SKM-1 (cell line): ENCODE results near the gene SLC5A1.

Experiments used
- DNase-seq: peaks from one replicate; lab custom pipeline; 2025; ENCODE audit not compliant: unreplicated experiment; lab: John Stamatoyannopoulos, UW

Gene SLC5A1

GRCh38 chr22:32042924-32043323 is at the start of gene SLC5A1:
Gene SLC5A1, plus strand, starts transcription at chr22:32043261. Its CDS starts 21 bp downstream, at chr22:32043282.
- no peak for DNase-seq

DNA sequence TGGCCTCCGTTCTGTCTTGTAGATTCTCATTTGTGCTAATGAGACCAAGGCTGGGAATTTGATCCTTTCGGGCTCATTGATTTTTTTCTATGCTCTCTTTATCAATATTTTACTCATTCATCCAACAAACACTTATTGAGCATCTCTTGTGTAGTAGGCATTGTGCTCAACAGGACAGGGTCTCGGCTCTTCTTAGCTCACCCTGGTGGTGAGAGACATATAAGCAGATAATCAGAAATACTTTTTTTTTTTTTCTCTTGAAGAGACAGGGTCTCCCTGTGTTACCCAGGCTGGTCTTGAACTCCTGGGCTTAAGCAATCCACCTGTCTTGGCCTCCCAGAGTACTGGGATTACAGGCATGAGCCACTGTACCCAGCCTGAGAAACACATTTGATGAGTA is 48.0 kb upstream of the SLC5A1 start:
- no peak for DNase-seq

DNA sequence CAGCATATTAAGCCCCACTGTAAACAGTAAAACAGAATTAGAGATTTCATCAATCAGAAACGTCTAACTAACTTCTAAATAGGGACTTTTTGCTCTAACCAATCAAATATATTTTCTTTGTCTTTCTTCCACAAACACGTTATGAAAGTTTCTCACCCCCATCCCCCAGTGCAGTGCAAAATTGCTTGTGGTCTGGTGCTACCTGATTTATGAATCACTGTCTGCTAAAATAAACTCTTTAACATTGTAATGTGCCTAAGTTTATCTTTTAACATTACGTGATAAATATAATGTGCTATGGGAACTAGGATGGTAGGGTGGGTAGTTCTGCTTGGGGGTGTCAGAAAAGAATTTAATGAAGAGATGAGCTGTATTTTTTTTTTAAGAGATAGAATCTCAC is 47.3 kb upstream of the SLC5A1 start:
- no peak for DNase-seq

GRCh38 chr22:31998784-31999385 is 44.2 kb upstream of the SLC5A1 start:
- DNase-seq, result no peak

DNA sequence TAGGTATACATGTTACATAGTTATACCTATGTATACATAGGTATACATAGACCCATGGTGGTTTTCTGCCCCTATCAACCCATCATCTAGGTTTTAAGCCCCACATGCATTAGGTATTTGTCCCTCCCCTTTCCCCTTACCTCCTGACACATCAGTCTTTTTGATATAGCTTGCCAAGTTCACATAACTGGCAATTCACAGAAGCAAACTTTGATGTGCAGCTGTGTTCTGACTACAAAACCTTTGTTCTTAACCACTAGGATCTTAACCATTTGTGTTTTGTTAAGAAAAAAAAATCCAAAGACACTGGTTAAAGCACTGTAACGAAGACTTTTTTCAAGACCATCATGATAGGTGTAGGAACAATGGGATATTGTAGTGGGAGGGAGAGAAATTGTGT is 42.9 kb upstream of the SLC5A1 start:
- DNase-seq, result no peak

GRCh38 chr22:32005453-32005852 is 37.6 kb upstream of the SLC5A1 start:
- no peak for DNase-seq

GRCh38 chr22:32013200-32013599 is 29.9 kb upstream of the SLC5A1 start:
- DNase-seq, result no peak

DNA sequence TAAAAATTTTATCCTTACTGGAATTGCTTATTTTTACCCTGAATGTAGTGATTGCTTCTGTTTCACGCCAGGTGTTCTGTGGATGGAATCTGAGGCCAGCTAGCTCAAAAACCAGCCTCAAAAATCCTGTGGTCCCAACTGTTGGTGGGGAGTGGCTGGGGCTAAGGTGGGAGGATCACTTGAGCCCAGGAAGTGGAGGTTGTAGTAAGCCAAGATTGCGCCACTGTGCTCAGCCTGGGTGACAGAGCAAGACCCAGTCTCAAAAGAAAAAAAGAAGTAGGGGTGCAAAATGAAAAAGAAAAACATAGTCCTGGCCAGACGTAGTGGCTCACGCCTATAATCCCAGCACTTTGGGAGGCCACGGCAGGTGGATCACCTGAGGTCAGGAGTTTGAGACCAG is 27.0 kb upstream of the SLC5A1 start:
- no peak for DNase-seq

- no peak for DNase-seq
Observed at GRCh38 chr22:32018056-32018455, 25.0 kb upstream of the SLC5A1 start.

DNA sequence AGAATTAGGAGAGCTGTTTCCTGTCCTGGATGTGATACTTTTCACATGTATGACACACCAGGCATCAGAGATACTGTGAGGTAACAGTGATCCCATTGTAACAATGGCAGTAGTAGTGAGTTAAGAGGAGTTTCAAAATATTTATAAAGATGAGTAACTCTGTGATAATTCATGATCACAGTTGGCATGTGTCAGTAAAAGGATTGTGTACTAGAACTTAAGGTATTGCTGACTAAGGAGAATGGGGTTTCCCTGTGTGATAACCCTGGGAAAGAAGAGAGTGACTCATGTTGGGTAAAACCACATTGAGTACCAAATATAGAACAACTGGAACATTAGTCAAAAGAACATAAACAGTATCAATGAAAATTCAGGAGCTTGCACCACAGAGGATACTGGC is 22.9 kb upstream of the SLC5A1 start:
- DNase-seq, result no peak

- no peak for DNase-seq
Observed at GRCh38 chr22:32021716-32022115, 21.3 kb upstream of the SLC5A1 start.

- DNase-seq, result no peak
Observed at GRCh38 chr22:32023251-32023827, 19.7 kb upstream of the SLC5A1 start.

DNA sequence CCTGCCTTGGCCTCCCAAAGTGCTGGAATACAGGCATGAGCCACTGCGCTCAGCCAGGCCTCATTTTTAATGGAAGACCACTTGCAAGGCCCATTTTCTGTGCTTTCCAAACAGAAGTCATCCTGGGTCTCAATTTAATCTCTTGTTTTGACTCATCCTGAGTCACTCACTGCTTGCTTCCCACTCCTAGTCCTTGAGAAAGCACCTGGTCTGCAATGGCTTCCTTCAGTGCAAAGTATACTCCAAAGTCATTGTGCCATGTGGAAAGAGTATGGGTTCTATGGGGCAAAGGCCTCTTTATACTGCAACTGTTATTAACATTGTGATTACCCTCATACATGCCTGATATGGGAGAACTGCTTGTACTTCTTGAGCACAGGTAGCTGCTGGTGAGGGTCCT is 18.3 kb upstream of the SLC5A1 start:
- no peak for DNase-seq

- no peak for DNase-seq
Observed at GRCh38 chr22:32030518-32031247, 12.4 kb upstream of the SLC5A1 start.

DNA sequence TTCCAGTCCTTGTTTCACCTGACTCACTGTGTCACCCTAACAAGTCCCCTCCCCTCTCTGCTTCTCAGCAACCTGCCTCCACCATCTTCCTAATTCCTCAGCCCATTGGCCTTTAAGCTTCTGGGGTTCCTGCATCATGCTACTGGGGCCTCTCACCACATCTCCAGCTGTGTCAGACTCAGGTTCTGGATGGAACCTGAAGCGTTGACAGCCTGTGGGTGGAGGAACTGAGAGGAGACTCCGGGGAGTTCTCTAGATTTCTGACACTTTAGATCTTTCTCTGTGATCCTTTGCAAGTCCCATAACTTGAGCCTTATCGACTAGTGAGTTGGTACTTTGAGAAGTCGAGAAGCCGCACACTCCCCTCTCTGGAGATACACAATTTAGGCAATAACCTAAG is 11.6 kb upstream of the SLC5A1 start:
- no peak for DNase-seq

- DNase-seq, result no peak
Observed at GRCh38 chr22:32034275-32034674, 8.8 kb upstream of the SLC5A1 start.

GRCh38 chr22:32037236-32037635 is 5.8 kb upstream of the SLC5A1 start:
- no peak for DNase-seq

DNA sequence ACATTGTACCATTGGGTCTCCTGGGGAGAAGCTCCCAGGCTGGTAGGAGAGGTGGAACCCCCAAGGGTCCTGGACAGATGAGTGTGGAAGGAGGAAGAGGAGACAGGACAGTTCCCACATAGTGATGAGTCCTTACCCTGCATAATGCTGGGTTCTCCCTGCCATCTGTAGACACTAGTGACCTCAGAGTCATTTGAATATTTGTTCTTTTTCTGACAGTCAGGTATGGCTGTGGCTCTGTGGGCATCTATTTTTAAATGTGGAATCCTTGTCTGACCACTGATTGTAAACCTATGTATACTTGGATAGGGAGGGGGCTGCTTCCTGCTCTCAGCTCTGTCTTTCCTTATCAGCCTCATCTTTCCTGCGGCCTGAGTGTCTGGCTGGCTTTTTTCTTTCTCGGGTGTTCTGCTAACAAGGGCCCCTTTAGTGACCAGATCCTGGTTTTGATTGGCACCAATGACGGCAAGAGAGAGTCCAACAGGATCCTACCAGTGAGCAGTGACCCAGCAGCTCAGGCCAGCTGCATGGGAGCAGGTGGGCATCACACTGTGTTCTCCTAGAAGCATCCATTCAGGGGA is 2.6 kb upstream of the SLC5A1 start:
- no peak for DNase-seq

DNA sequence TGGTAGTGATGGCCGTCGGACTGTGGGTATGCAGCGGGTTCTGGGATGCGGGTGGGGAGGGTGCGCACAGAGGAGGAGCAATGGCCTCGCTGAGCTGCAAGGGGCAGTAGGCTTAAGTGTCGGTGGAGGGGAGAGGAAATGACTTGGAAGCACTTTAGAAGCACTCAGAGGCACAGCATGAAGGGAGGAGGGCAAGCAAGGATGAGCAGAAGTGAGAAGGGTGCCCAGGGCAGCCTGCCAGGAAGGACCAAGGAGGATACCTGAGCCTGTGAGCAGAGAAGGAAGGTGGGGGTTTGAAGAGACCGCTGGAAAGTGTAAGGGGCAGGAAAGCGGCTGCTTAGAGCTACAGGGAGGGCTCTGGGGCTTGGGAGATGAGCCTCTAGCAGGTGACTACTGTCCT is 330 bp downstream of the SLC5A1 start:
- DNase-seq, result no peak

- no peak for DNase-seq
Observed at GRCh38 chr22:32044477-32044876, 1.4 kb downstream of the SLC5A1 start.

DNA sequence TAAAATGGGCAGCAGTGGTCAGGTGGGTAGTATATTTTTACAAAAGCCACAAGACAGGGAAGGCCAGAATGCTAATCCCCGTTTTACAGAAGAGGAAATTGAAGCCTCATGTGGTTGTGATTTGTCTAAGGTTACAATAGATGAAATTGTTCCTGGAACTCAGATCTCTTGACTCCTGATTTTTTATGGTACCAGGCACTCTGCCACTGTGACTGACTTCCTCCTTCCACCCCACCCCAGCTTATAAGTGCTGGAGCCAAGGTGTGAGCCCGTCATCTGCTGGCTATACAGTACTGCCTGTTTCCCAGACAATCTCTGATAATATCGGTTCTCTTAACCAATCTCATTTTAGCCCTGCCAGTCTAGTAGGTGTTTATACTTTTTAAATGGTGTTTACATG is 1.9 kb downstream of the SLC5A1 start:
- DNase-seq, result no peak

GRCh38 chr22:32048069-32048468 is 5.0 kb downstream of the SLC5A1 start:
- DNase-seq, result no peak
